Renal cortical epithelial cell (primary cell): ENCODE measurements around the gene JUP. TPM values are rescaled to one million over a fixed set of nuclear protein-coding genes. Genes with fewer than 3 reads are reported as not detected.

ENCODE experiments used
- DNase-seq: peaks from one replicate; pipeline ENCODE4 v3.0.0-alpha.2; 2011; ENCODE audit warnings: low read depth
- total RNA-seq: library from RNA; depleted of rRNA; stranded (reverse); fragments of >200 nt; gene quantifications from 2 replicates; pipeline ENCODE4 v1.2.3, GENCODE V29; 2014

The JUP gene
- total RNA-seq, 1 donor from 2014 or later, result 464 TPM

DNA sequence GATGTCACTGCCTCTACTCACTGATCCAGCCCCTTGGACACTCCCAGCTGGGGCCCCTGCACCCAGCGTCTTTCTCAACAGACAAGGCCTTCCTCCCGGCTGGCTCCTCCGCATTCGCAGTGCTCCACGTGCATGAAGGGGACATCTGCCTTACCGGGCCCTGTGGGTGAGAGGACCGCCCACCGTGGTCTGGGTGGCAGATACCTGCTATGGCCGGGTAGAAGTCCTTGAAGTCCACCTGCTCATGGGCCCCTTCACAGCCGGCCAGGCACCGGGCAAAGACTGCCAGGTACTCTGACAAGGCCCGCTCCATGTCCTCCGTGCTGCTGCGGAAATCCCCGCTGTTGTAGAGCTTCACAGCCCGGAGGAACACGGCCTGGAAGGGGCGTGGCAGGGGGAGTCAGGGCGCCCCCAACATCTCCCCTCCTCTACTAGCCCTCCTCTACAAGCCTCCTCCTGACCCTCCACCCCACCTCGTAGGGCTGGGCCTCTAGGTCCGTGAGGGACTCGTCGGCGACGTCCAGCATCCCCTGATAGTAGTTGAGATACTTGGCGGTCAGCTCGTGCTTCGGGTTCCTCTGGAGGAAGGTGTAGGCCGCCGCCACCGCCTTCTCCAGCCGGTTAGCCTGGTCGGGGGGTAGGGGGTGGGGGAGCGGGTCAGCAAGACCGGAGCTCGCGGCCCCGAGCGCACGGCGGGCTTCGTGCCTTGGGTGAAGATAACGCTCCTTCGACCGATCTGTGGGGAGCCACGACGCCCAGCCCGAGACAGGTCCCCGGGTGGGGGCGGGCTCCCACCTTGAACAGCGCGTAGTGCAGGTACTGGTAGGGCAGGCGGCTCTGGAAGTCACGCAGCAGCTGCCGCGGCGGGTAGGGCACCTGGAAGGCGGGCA lies 24.4 kb upstream of the JUP start:
- no peak for DNase-seq

DNA sequence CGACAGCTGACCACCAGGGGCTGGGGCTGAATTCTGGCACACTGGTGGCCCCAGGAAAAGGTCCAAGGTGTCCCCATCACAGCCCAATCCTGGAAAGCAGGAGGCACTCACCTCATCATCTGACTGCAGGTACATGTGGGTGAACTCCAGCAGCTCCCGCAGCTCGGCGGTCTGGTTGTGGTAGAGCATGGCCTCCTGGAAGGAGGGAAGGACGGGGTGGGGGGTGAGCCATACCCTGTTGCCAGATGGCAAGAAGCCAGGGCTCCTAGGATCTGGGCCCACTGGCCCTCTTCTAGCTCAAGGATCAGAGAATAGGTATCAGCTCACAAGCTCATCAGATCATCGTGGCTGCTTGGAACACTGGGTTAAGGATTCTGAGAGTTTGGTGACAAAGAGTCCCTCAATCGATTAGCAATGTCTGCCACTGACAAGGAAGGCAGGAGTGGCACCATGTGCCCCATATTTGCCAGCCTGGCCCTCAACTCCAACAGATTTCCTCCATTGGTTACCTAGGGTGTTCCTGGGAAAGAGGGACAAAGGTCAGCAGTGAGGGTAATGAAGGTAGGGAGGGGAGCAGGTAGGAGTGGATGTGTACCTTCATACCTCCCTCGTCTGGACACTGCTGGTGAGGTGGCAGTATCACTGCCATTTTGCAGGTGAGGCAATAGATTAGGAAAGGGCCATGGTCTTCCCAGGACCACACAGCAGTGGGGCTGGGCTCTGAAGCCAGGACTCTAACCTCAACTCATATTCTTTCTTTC lies 20.4 kb upstream of the JUP start:
- no peak for DNase-seq

DNA sequence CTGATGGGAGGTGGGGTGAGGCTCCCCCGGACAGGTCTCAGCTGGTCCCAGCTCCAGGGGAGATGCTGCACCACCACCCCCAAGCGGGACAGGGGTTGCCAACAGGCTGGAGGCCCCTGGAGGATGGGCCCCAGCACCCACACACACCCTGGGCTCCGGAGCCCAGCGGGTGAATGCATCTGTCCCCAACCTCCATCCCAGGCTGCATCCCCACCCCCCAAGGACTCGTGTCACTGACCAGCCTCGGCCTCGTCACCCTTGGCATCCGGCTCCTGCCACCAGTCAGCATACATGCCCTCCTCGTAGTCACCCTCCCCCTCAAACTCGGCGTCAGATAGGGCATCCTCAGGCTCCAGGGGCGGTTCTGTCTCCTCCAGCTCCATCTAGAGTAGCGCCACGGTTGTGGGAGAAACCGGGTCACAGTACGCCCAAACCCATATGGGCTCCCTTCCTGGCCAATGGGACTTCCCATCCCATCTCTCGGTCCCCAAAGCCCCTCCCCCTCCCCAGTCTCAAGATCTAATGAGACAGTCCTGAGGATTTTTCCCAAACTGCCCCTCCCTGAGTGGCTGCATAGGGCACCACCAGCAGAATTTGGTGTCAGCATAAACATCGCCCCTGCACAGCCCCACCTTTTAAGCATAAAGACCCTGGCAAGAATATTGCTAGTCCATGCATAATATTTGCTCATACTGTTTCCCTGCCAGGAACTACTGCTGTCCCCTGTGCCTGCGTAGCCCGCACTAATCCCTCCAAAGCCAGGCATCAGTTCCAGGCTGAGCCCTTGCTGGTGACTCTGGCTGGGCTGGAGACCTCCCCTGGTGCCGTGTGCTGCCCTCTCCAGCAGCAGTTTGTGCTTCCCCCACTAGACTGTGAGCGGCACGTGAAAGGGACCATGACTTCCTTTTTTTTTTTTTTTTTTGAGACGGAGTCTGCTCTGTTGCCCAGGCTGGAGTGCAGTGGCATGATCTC lies 16.8 kb upstream of the JUP start:
- DNase-seq, result no peak

DNA sequence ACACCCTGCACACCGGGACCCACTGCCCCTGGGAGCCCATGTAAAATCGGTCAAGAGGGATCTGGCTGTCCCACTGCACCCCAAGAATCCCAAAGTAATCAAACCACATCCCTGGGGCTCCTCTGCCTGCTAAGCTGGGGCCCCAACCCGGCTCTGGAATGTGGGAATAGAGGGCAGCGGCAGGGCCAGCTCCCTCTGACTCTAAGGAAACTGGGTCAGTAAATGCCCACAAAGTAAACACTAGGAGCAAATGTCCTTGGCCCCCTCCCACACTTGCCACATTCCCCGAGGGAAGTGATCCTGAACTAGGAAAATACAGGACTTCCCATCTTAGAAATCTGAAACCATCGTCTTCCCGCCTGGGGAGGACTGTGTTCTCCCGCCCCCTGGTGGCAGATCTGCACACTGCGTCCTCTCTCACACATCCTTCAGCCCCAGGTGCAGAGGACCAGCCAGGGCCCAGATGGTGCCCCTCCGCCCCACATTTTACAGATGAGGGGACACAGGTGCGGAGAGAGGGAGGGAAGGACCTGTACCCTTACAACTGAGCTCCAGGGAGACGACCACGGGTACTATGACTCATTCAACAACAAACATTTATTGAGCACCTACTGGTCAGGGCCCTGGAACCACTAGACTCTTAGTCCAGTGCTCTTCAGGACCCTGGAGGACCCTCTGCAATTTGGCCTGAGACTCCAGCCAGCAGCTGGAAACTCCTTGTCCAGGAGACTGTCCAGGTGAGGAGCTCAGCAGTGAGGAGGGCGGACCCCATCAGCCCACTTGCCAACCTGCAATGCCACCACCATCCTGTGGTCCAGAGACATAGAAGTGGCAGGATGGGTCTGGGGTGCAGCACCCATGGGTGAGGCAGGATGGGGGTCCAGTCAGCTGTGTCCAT lies 15.1 kb upstream of the JUP start:
- peak; percentile 95 for DNase-seq

DNA sequence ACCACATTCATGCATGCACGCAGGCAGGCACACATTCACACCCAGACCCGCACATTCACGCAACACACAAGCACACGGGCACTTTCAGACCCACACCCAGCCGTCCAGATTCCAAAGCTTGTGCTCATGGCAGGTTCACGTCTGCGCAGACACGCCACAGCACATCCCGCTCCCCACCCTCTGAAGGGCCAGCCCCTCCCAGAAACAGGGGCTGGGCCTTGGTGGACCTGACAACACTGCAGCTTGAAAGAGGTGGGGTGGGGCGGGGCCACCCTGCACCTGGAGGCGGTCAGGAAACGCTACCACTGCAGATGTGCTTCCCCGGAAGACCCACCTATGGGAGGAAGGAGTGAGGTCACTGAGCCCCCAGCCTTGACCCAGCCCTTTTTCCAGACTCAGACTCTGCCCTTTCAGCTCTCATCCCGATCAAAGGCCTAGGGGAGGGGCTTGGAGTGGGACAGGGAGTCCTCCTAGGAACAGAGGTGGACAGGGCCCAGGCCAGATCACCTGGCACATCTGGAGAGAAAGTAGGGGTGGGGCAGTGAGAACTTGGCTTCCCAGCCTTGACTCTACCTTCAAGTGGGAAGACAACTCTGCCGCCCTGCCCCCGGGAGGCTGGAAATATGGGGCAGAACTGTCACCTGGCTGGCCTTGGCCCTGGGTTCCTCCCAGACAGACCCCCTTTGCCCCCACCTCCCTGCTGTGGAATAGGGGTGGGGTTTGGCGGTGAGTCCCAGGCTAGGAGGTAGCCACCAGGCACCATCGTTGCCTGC lies 14.3 kb upstream of the JUP start:
- peak; percentile 82 for DNase-seq

DNA sequence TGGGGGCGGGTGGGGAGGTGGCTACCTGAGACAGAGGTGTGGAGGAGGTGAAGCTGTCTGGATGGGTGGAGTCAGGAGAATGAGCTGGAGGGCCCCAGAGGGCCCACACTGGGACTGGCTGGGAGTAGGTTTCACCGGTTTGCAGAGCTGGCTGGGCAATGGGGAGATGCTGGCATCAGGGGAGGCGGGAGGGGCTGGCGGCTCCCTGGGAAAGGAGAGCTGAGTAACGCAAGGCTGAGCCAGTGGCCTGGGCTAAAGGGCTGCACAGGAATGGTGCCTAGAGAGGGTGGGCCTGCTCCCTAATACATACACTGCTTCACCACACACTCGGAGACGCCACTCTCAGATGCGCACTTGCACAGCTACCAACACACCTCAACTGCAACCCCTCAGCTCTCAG lies 12.9 kb upstream of the JUP start:
- DNase-seq, result no peak

DNA sequence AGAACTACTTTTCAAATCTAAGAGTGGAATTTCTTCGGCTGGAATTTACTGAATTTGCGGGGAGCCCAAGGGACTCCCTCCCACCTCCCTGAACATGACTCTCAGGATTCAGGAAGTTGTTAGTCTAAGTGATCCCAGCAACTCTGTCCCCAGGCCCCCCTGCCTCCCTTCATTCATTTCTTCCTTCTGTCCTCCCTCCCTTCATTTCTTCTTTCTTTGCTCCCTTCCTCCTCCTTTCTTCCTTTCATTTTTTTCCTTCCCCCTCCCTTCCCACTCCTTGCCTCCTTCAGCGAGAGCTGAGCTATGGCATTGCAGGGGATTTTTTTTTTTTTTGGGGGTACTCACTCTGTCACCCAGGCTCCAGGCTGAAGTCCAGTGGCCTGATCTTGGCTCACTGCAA lies 10.9 kb upstream of the JUP start:
- no peak for DNase-seq

DNA sequence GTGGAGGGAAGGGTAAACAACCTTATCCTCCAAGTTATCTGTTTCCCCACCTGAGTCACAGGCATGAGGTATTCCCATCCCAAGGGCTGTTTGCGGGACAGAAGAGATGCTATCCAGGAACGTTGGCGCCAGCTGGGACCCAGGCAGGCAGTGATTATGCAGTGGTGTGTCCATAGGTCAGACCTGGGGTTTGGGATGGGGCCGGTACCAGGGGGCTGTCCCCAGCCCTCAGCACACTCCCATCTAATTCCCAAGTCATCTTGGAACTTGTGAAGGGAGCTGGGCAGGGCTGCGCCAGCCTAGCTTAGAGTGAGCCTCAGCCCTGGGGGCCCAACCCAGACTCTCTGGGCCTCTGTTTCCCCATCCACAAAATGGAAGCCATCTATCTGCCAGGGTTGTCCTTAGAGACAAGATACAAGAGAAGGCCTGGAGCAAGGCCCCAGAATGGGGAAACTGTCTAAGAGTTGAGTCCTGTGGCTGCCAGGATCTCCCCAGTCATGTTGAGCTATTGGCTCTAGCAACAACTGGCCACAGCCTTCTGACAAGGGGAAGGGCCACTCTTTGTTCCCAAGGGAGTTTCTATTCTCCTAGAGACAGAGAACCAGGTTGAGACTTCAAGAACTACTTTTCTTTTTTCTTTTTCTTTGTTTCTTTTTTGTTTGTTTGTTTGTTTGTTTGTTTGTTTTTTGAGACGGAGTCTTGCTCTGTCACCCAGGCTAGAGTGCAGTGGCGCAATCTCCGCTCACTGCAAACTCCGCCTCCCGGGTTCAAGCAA lies 9.8 kb upstream of the JUP start:
- DNase-seq, result no peak

DNA sequence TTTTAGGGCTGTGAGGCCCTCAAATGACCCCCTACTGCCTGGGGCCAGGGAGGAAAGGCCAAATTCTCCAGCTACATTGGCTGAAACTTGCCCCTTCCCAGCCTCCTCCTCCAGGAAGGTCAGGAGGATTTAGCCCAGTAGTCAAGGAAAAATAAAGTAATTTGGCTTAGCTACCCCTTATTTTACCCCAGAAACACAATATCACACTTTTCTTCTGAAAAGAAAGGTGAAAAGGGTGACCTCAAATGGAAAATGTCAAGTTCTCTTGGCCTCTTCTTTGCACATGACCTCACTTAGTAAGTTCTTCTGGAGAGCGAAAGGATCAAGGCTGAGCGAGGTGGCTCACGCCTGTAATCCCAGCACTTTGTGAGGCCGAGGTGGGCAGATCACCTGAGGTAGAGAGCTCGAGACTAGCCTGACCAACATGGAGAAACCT lies 8.0 kb upstream of the JUP start:
- no peak for DNase-seq

DNA sequence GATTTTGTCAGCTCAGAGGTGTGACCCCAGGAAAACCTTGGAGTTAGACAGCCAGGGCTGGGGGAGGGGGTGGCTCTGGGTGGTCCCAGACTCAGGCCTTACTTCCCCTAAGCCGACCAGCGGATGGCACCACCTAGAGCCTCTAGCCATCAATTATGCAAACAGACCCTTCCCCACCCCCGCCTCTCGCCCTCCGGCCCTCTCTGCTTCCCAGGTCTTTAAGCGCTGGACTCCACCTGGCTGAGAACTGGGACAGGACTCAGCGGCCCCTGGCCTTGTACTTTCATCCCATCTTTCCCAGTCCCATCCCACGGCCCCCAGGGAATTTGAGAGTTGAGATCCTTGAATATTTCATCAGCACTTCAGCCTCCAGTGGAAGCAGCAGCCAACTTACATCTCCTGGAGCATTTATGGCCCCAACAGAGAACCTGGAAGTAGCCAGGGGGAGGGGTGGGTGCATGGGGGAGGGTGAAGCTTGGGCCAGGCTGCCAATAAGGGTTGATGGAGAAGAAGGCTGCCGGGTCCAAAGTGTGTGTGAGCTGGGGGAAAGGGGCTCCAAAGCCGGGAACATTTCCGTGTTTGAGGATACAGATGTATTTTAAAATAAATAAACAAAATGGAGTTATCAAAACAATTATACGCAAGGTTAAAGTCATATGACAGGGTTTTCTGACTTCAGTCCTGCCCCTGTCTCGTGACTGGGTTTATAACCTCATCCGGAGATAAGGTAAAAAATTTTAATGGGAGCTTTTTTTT lies 7.5 kb upstream of the JUP start:
- DNase-seq, result no peak

DNA sequence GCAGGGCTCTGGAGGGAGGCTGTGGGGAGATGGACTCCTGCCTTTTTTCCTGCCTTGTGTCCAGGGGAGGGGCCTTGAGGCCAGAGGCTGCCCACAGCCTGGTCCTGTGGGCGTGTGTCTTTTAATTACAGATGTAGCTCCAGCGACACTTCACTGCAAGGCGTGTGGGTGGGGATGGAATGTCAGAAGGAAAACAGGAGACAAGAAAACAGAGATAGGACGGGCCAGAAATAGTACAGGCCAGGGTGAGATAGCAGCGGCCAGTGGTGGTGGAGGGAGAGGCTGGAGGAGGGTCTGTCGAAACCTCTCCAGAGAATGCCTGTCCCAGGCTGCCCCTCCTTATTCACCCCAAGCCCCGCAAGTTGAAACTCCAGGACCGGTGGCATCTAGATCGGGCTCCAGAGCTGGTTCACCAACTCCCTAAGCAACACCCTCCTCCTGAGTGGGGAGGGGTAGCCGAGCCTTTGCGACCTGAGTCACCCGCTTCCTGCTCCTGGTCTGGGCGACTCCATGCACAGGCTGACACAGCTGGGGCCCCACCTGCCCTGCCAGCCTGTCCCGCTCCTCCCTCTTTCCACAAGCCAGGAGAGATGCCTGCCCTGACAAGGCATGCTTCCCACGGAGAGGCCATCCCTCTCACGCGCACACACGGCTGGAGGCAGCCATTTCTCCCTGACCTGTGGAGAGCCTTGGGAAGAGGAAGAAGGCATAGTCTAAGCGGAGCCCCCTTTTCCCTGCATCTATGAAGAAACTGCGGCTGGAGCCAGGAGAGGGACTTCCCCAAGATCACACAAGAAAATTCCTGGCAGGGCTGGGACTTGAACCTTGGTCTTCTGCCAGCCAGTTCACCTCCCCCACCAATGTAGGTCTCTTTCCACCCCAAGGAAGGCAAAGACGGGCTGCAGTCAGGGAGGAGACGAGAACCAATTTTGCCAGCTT lies 6.6 kb upstream of the JUP start:
- peak; percentile 84 for DNase-seq

DNA sequence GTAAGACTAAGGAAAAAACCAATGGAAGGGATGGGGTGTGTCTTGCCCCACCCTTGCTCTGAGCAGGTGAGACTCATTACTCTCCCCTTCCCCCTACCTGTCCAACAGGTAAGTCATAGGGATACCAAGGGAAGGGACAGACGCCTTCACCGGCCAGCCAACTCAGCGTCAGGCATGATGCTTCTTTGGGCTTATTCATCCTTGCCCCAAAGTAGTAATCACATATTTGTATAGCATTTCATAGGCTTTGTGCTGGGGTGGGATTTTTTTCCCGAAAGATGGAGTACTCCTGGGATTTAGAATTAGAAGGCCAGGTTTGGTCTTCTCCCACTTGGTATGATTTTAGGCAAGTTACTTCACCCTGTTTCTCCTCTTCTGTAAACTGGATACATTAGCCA lies 509 bp upstream of the JUP start:
- no peak for DNase-seq

DNA sequence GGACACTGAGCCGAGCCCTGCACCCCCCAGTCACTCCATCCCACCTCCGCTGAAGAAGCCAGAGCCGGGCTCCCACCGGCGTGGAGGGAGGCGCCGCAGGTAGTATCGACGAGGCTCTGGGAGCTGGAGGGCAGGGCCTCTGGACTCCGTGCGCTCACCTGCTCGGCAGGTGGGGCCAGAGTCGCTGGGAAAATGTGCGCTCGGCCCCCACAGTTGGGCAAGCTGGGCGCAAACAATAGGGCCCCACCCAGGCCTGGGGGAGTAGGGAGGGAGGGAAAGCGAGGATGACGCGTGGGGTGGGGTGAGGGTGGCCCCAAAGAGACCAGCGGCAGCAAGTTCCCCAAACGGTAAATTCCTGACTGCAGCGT lies 668 bp downstream of the JUP start:
- DNase-seq, result no peak

DNA sequence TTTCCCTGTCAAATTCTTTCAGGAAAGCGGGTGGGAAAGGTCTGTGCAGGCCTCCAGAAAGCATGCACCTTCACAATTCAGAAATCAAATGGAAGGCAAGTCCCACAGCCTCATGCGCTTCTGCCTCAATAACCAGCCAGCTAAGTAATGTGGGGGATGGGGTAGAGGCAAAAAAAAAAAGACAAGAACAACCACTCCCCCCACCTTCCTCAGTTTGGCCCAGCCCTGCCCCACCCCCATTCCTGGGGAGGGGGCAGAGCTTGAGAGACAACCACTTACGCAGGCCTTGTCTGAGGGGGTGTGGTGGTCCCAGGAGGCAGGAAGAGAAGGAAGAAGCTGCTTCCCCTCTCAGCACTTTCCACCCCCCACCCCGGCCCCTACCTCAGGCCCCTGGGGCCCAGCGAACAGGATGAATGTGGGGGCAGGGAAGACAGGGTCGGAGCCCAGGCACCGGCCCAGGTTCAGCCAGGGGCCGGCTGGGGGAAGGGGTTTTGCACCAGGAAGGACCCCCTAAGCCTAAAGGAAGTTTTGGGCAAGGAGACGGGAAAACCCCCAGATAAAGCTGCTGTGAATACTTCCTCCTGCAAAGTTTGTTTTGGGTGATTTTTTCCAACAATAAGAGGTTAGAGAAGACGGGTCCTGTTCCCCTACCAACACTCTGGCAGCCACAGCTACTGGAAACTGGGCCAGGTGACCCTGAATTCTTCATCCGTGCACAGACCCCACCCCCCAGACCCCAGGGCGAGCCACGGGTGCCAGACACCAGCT lies 1.2 kb downstream of the JUP start:
- DNase-seq, result peak; percentile 41

DNA sequence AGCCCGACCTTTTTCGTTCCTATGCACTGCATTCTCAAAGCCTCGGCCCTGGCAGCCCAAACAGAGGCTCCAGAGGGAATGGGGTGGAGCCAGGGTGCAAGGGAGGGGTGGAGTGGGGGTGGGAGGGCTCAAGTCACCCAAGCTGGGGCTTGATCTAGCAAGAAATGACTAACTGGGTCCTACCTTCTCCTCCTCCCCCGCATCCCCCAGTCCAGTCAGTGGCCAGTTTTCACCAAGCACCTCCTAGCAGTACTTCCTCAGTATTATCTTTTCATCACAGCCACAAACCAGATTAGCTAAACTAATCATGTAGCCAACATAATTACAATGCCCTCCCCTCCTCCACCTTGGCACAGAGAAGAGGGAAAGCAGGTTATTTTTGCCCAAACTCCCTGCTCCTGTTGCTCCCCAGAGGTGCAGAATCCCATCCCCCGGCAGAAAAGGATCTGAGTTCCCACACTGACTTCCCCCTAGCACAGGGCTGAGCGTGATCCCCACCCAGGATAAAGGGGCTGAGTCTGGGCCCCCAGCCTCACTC lies 2.2 kb downstream of the JUP start:
- peak; percentile 95 for DNase-seq

DNA sequence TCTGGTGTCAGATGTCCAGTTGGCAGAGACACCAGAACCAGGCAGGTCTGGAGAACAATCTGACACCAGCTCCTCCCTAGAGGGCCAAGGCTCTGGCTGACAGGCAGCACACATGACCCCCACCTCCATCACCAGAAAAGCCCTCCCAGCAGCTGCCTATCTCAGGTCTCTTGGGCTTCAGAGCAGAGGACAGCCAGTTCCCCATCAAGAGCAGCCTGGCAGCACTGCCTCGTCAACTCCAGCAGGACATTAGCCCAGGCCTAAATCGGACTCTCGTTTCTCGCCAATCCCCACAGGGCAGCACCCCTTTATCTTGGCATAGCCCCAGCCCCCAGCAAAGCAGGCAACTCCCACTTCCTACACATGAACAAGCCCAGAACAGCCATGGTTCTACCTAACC lies 4.4 kb downstream of the JUP start:
- DNase-seq, result no peak
